Panc1 (cell line): ENCODE data around the gene F5.

Experiments
- CTCF ChIP-seq: fragments of 450-650 bp; IDR thresholded peaks from 2 replicates; pipeline ENCODE4 v1.5.1; 2017; ENCODE audit warnings: mild to moderate bottlenecking
- POLR2AphosphoS5 ChIP-seq: IDR thresholded peaks from 2 replicates; pipeline ENCODE4 v1.6.1; 2012; ENCODE audit warnings: mild to moderate bottlenecking, low read depth, low read length, moderate library complexity
- REST ChIP-seq, 2 experiments: IDR thresholded peaks; 2 replicates each; pipeline ENCODE4 v1.6.1; 2011 to 2012; ENCODE audit warnings: low read depth in 2 of 2, control low read depth in 1 of 2, low read length in 1 of 2, mild to moderate bottlenecking in 1 of 2, moderate library complexity in 1 of 2; ENCODE audit not compliant: insufficient read depth in 1 of 2
- SIN3A ChIP-seq: IDR thresholded peaks from 2 replicates; pipeline ENCODE4 v1.6.1; 2012; ENCODE audit warnings: low read depth, mild to moderate bottlenecking, low read length, moderate library complexity, borderline replicate concordance; ENCODE audit not compliant: insufficient read depth
- TCF7L2 ChIP-seq: IDR thresholded peaks from 2 replicates; pipeline ENCODE4 v1.6.1; 2011; ENCODE audit warnings: mild to moderate bottlenecking, low read depth, low read length, inconsistent platforms

DNA sequence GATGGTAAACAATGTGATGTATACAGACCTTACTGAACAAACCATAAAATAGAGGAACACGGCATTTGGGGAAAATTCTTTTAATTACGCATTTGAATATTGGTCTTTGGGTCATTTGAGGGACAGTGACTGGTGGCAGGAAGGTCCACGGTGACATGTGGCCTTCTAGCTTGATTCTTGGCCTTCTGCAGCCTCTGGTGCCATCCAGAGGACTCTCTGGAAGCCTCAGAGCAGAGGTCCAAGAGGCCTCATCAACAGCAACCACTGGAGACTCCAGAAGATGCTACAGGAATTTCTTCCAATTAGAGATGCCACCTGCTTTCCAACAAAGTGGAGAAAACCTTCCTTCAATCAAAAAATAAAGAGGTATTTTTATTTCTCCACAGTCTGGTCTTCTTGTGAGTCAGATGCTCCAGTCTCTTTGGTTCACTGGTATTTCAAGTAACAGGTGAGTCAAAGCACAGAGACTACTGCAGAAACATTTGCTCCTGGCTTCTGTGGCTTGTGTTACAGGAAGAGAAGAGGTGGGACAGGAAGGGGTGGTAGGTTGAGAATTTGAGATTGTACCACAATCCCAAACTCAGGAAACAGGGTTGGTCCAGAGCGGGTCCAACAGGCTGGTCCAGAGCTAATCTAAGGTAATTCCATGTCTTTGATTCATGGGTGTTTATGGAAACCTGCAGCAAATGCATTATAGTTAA lies 2.7 kb upstream of the F5 start:
- no peak for TF ChIP-seq CTCF
- no peak for TF ChIP-seq POLR2AphosphoS5
- no peak for TF ChIP-seq SIN3A
- TF ChIP-seq TCF7L2 = no peak
- no peak for TF ChIP-seq REST (IDR thresholded peaks at IDR 0.05; ENCODE audit: insufficient read depth in 1 of 2, low read depth in 2 of 2, low read length in 1 of 2)
